T-helper 2 cell (primary cell): ENCODE measurements around the gene HOTAIR.

Experiments
- DNase-seq, 5 experiments: peaks; one replicate each; pipeline versions ENCODE4 v3.0.0 to v3.0.0-alpha.2; 2012 to 2022

Gene HOTAIR

DNA sequence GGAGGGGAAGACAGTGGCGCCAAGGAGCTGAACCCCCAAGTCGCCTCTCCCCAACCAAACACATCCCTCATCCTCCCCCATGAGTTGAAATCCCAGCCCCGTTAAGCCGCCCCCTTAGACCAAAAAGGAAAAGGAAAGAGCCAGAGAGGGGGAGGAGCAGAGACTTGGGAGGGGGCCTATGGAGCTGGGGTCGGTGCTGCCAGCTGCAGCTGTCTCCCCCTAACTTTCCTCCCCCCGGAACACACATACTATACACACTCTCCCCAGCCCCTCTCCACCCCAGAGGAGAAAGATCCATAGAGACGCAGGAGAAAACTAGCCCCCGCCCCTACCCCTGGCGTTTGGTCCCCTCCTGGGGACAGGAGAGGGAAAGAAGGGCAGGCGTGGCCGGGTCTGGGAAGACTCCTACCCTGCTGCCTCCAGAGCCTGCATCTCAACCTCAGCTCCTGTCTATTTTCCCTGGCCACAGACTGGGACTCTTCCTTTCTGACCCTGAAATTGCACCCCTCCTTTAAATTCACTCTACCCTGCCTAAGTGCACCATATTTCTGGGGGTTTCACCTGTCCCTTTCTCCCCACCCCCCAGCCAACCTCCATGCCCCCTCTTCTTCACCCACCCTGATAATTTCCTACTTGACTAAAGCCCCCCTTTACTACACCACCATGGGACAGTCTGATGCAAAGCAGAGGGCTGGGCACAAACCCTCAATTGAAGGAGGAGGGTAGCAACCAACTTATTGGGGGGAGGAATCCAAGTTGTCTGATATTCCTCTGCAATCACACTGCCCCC, 23.6 kb upstream of the HOTAIR start:
- DNase-seq = no peak

DNA sequence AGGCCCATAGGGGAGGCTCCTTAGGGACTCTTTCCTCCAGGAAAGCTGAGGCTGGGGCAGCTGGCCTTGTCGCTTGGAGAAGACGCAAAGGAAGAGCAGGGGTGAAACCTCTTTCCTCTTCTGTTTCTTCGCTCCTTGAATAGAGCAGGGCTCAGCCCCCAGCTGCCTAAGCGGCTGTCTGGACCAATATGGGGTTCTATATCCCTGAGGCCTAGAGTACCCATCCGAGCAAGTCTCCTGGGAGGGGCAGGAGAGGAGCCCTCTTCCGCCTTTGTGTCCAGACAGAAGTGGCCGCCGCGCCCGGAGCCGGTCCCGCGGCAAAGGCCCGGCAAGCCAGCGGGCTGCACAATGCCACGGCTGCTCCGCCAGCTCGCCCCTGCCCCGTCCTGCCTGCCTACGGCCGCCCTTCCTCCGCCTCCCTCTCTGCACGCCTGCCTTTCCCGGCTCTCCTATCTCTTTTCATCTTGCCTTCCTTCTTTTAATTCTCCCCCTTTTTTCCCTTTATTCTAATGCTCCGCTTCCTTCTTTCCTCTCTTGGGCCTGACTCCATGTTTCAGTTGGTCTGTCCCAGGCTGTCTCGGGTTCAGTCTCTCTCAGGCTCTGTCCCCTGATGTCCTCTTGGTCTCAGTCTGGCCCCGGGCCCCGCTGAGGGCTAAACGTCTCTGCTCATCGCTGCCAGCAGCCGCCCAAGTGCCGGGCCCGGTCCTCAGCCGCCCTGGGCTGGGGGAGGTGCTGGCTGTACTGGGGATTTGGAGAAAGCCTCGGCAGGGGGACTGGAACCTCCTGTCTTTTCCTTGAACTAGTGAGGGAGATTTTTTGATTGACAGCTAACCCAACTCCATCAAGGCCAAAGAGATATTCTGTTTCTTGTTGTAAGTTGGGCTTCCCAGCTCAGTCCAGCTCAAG, 22.7 kb upstream of the HOTAIR start:
- DNase-seq = no peak

DNA sequence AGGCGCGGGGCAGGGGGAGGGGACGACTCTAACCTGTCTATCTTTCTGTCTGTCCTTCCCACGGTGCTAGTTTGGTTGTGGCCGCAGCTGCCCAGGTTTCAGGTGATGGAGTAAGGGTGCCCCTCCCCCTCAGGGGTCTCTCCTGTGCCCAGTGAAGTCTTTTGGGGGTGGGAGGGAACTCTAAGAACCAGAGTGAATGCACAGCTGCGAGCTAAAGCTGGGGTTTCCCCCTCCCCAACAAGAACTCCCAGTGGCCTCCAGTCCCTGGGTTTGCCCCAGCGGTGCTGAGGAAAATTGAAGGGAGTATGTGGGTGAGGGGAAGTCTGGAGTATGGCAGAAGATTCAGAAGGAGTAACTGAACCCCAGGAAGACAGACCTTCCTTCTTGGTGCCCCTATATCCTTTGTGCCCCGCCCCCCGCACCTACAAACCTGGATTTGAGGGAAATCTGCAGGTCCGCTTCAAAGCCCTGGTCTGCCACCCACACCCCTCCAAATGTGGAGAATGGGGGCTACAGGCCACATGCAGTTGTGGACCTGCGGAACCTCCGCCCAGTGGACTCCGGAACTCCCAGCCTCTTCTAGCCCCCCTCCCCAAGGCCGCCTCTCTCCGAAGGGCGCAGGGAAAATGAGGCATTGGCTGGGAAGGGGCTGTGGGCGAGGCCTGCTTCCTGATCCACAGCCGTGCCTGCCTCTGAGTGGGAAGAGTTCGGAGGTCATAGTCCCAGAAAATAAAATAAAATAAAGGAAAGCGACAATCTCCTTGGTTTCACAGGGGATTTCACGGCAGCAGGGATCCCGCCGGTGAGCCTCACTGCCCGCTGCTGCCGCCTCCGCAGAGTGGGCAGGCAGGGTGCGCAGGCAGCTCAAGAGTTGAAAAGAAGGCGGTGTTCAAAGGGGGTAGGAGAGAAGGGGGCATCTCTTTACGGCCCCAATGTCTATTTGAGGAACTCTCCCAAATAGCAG, 21.8 kb upstream of the HOTAIR start:
- no peak for DNase-seq

DNA sequence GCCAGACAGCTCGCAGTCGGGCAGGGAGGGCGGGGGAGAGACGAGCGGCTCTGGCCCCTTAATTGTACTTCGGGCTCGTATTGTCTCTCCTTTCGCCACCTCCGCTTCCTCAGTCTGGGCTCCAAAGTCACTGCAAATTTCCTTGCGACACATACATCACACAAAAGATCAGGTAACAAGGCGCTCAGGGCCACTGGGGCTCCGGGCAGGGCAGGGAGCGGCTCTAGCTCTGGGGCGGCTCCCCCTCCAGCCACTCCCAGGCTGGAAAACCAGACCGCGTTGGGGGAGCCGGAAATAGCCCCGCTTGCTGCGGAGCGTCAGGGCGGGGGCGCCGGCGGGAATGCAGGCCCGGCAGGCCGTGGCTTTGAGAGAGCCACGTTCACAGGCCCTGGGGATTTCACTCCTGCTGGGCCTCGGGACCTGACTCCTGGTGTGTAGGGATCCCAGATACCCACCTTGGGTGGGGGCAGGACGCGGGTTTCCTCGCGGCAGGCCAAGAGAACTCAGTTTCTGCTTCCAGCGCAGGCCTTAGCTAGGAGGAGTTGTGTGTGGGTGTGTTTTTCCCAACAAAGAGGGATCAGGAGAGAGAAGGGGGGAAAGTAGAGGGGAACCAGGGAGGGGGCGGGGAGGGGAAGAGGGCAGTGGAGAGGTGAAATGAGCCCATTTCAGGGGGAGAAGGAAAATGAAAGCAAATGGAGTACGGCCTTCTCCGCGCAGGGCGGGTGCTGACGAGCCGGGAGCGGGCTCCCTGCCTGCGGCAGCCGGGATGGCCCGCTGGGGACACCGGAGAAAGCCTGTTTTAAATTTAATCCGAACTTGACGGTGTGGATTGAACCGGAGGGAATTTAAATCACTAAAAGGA, 20.9 kb upstream of the HOTAIR start:
- no peak for DNase-seq

DNA sequence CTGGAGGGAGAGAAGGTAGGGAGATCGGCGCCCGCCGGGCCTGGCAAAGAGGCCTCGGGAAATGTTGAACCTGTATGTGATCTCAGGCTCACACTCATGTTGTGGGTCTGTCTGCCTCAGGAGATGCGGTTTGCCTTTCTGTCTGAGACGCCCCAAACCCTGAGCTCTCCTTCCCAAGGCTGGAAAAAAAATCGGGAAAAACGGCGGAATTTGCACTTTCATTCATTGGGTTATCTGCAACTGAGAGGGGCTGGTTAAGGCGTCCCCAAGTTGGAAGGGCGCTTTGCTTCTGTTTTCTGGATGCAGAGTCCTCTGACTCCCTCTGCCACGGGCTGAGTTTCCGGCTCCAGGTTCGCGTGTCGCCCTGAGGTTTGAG, 20.2 kb upstream of the HOTAIR start:
- no peak for DNase-seq

DNA sequence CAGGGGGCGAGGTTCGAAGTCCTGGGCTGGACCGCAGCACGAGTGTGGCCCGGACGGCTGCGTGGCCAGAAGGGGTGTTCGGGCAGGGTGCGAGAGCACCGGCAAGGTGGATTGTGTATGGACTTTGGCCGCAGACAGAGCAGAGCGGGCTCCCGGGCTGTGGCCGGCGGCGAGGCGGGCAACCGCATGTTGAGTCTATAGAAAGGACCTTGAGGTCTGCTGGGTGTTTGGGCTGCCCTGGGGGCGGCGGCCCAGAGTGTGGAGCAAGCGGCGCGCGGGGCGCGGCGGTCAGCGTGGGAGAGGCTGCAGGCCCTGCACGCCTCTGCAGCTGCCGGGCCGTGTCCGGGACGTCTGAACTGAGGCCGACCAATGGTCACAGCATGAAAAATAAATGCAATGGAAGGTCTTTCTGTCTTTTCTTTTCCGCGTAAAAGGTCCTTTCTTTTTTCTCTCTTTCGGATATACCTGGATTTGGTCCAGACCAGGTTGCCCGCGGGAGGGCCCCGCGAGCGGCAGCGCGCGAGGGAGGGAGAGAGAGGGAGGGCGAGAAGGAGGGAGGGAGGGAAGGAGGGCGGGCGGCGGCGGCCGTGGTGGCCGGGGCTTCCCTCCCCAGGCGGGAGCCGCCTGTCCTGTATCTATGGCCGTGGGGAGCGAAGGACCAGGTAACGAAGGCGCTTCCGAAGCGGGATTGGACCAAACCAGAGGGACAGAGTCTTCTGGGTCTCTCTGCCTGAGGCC, 19.7 kb upstream of the HOTAIR start:
- DNase-seq = no peak

DNA sequence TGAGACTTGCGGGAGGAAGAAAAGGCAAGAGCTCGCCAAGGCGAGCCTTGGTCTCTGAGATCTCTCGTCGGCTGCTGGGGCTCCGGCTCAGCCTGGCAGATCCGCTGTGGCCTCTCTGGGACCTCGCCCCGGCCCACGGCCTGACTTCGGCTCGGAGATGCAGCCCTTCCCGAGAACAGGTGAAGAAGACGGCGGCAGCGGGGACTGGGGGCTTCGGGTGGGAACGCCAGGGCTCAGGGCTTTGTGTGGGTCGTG, 19.2 kb upstream of the HOTAIR start:
- DNase-seq = no peak

DNA sequence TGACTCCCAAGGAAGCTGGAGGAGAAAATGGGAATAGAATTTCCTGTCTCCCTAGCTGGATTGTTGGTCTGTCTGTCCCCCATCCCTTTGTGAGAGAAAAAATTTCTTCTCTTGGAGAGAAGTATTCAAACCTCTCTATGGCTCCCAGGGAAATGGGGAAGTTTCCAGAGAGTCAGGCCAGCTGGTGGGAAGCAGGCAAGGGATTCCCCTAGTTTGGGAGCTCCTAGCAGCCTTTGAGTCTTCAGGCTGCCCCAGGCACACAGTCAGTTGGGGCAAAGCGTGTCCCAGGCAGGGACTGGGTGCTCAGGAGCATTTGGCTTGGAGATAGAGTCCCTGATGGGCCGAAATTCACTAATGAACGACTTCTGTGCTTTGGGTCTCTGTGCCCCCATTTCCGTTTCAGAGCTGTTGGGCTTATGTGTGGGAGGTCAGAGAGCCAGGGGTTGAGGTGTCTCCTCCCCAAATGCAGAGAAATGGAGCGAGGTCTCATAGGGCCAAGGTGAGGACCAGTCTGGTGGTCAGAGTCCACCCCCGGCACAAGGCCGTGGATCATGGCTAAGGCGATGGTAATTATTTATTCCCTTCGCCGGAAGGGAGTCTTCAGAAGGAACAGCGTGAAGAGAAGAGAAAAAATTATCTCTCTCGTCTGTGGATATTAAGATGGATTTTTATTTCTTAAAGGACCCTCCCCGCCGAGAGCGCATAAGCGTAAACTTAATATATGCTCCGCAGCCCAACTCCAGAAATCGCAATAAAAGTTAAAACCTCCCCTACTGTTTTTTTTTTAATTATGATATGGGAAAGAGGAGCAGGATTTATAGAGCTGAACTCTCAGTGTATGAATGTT, 18.6 kb upstream of the HOTAIR start:
- DNase-seq = no peak

DNA sequence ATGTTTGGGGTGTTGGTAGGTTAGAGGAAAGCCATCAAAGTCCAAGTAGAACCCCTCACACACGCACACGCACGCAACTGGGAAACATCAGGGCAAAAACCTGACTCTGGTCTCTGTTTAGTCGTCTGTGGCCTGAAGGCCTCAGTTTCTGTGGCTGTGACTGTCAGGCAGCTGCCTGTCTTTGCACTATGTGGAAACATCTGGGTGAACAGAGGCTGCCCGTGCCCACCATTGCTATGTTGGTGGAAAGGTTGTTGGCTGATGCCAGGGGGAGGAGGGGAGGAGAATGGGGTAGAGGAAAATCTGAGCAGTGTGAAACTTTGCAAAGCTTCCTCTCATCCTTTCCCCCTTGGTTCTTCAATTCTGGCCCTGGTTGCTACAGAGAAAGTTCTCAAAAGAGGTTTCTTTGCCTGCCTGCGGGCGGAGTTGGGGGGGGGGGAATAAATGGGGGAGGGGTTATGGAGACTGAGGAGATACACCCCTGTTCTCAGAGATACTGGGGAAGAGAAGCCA, 17.7 kb upstream of the HOTAIR start:
- no peak for DNase-seq

DNA sequence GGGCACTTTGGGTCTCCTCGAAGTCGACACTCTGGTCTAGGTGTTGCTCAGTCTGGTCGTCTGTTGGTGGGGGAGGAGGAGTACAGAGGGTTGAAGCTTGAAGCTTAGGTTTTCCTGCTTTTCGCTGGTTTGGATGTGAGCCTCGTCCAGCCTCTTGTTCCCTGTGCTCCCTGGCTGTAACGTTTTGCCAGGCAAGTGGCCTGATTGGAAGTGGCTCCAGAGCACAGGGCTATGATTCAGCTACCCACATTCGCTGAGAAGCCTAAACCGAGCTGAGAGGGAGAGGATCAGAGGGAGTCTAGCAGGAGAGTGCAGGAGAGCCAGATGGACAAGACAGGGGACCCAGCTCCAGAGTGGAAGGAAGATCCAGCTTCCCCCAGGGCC, 16.3 kb upstream of the HOTAIR start:
- no peak for DNase-seq

DNA sequence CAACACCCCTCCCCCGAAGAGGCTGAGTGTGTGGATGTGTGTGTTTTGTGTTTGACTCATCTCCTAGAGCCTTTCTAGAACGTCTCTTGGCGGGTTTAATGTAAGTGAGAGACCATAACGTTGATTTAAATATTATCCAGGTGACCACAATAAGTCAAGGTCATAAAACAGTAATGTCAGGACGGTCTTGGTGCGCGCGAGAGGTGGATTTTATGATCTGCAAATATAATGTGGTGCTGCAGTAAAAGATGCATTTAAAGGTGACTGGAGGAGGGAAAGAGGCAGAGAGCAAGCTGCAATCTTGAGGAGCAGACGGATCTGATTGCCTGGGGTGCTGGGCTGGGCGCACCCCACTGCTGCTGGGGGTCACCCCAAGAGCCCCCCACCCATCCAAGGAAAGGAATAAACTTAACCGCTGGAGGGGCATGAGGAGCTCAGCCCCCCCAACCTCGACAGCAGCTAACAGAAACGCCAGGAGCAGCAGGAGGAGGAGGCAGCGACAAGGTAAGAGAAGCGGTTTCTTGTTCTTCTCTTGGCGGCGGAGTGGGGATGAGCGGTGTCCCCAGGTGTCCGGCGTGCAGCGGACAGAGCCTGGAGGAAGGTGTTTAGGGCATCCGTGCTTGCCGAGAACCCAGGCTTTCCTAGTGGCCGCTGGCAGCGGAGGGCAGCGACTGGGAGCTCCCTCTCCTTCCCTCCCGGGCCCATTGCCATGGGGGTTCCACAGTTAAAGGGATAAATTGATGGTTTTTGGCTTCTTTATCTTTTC, 15.7 kb upstream of the HOTAIR start:
- no peak for DNase-seq

DNA sequence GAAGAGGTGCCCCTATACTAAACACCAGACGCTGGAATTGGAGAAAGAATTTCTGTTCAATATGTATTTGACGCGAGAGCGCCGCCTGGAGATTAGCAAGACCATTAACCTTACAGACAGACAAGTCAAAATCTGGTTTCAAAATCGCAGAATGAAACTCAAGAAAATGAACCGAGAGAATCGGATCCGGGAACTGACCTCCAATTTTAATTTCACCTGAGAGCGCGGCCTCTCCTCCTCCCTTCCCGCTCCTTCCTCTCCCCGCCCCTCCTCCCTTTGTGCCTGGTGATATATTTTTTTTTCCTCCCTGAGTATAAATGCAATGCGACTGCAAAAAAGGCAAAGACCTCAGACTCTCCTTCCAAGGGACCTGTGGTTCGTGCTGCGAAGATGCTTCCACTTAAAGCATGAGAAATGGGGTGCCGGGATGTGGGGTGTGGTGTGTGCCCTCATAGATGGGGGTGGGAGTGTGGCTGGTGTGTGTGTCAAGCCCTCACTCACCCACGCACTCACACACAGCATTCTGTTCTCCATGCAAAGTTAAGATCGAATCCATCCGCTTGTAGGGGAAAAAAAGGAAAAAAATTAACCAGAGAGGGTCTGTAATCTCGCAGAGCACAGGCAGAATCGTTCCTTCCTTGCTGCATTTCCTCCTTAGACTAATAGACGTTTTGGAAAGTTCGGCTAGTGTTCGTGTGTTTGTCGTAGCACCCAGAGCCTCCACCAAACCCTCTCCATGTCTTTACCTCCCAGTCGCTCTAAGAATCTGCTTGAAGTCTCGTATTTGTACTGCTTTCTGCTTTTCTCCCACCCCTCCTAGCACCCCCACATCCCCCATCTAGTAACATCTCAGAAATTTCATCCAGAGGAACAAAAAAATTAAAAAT, 14.7 kb upstream of the HOTAIR start:
- DNase-seq = peak in 2 of 5 experiments; percentile 22 to 63

DNA sequence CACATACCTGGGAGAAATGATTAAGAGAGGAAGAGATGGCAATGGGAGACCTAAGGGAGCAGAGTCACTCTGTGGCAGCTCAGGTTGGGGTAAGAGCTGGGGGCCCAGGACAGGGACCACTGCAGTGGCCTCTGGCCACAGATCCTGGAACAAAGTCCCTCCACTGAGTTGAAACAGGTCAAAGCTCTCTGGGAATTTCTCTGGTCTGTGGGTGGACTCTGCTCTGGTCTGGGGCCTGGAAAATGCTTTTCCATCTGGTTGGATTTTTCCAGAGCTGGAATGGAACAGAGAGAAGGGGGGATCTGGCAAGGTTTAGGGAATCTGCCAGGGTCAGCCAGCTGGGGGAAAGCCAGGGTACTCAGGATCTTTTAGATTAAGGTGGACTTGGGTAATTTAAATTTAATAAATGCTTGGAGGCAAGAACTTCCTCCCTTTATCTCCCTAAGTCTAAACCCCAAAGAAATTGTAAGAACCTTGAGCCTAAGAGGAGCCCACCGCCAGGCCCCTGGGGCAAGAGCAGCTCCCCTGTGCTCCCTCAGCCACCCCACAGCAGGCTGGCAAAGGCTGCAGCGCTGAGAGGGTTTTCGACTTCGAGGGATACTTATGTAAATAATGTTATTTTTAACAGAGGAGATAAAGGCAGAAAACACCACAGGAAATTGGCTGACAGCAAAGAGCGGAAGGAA, 13.9 kb upstream of the HOTAIR start:
- no peak for DNase-seq

DNA sequence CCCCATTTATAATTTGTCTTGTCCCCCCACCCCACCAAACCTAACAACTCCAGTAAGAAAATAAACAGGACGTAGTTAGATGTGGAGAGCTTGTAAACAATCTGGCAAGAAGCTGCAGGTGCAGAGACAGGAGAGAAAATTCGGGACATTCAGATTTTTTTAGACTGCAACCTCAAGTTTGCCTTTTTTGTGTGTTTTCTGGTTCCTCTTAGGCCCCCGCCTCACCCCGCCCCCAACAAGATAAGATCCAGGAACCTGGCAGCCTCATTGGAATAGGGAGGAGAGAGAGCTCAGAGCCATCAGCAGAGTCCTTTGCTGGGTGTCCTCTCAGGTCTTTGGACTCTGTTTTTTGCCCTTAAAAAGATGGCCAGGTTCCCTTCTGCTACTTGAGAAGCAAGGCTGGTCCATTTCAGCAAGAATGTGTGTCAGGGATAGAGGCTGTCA, 13.1 kb upstream of the HOTAIR start:
- no peak for DNase-seq

DNA sequence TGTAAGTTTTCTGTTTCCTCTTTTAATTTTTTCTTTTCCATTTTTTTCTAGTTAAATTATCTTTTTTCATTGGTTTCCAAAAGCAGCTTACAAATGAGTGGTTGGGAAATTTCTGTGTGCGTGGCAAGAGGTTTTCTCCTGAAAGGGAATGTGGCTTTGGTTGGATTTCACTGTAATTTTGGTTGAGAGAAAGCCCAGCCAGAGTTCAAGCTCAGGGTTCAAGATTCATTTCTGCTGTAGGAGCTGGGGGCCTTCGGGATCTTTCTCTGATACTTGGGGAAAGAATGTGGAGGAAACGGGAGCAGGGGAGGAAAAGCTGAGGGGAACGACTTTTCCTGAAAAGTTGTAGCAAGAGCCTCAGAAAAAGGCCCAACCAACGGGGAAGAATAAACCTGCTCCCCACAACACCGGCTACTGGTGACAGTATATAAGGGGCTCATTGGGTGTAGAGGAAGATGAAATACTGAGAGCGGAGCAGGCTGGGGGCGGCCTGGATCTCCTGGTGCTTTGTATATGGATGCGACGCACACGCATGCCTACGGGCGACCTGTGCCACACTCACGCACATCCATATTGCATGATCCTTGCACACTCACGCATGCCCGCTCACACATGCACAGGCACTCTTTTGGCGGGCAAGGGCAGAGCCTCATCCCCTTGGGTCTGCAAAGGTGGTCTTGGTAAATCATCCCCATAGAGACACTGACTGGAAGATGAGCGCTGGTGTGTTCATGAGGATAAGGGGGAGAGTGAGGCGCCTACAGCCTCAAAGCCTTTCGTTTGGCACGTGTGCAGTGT, 12.1 kb upstream of the HOTAIR start:
- DNase-seq = no peak

DNA sequence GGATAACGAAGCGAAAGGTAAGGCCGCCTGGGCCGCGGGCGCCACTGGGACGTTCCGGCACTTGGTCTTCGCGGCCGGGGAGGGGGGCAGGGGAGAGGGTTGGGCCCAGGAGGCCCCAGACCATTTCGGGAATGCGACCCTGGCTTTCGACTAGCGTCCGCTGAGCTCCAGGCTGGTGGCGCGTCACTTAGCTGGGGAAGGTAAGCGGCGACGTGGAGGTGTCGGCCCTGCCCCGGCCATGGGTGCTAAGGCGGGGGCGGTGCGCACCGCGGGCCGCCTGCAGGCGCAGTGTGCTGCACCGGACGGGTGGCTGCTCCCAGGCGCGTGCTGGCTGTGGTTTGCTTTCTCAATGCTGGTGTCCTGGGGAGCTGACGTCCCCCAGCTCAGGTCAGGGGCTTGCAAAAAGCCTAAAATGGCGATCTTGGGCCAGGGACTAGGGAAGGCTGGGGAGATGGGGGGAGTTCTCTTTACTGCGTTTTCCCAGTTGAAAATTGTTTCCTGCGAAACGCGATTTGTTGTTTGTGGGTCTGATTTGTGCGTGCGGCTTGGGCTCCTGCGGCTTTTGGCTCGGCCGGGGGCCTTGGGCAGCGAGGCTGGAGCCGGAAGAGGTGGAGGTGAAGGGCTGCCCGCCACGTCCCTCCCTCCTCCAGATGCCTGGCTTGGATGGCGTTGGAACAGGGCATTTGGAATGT, 11.4 kb upstream of the HOTAIR start:
- DNase-seq = peak in 1 of 5 experiments; percentile 48
